Medulla oblongata (tissue), 1 donor: ENCODE results near the gene KRTAP26-1.

Experiments used
- DNase-seq: peaks from one replicate; pipeline ENCODE4 v3.0.0-alpha.2; 2015; ENCODE audit errors: extremely low spot score

The KRTAP26-1 gene

GRCh38 chr21:30320215-30320614, at the start of gene KRTAP26-1:
Gene KRTAP26-1, minus strand, starts transcription at chr21:30320315. Its CDS starts 280 bp downstream, at chr21:30320035.
- DNase-seq = no peak

GRCh38 chr21:30355906-30356305, 35.8 kb upstream of the KRTAP26-1 start:
- DNase-seq = no peak

GRCh38 chr21:30354308-30355005, 34.3 kb upstream of the KRTAP26-1 start:
- DNase-seq = peak; percentile 8

- DNase-seq = no peak
Measured at GRCh38 chr21:30351534-30351933, 31.4 kb upstream of the KRTAP26-1 start.

- DNase-seq = no peak
Measured at GRCh38 chr21:30349572-30349971, 29.5 kb upstream of the KRTAP26-1 start.

GRCh38 chr21:30348506-30348905, 28.4 kb upstream of the KRTAP26-1 start, which contains the start of gene KRTAP23-1:
Gene KRTAP23-1, minus strand, starts transcription at chr21:30348606. Its CDS starts 0 bp downstream, at chr21:30348606.
- DNase-seq = no peak

- no peak for DNase-seq
Measured at GRCh38 chr21:30345014-30345413, 24.9 kb upstream of the KRTAP26-1 start.

- DNase-seq = peak; percentile 45
Measured at GRCh38 chr21:30340714-30341573, 20.8 kb upstream of the KRTAP26-1 start.

GRCh38 chr21:30338717-30339116, 18.6 kb upstream of the KRTAP26-1 start:
- DNase-seq = no peak

- DNase-seq = no peak
Measured at GRCh38 chr21:30337772-30338171, 17.7 kb upstream of the KRTAP26-1 start.

GRCh38 chr21:30337276-30337744, 17.2 kb upstream of the KRTAP26-1 start, which contains the start of gene KRTAP27-1:
Gene KRTAP27-1, minus strand, starts transcription at chr21:30337694. Its CDS starts 26 bp downstream, at chr21:30337668.
- no peak for DNase-seq

GRCh38 chr21:30336596-30336995, 16.5 kb upstream of the KRTAP26-1 start:
- DNase-seq = no peak

GRCh38 chr21:30333736-30334135, 13.6 kb upstream of the KRTAP26-1 start:
- DNase-seq = no peak

- DNase-seq = no peak
Measured at GRCh38 chr21:30332681-30333080, 12.6 kb upstream of the KRTAP26-1 start.

GRCh38 chr21:30329203-30329875, 9.2 kb upstream of the KRTAP26-1 start:
- no peak for DNase-seq

- DNase-seq = no peak
Measured at GRCh38 chr21:30326390-30326789, 6.3 kb upstream of the KRTAP26-1 start.

GRCh38 chr21:30315701-30316100, 4.4 kb downstream of the KRTAP26-1 start:
- DNase-seq = no peak

GRCh38 chr21:30306884-30307283, 13.2 kb downstream of the KRTAP26-1 start:
- DNase-seq = no peak

GRCh38 chr21:30305136-30305535, 15.0 kb downstream of the KRTAP26-1 start:
- DNase-seq = no peak

- no peak for DNase-seq
Measured at GRCh38 chr21:30289215-30289614, 30.9 kb downstream of the KRTAP26-1 start, which contains the start of gene KRTAP25-1. Gene KRTAP25-1, minus strand, starts transcription at chr21:30289514. Its CDS starts 24 bp downstream, at chr21:30289490.

- DNase-seq = no peak
Measured at GRCh38 chr21:30282850-30283249, 37.3 kb downstream of the KRTAP26-1 start, which contains the start of gene KRTAP24-1. Gene KRTAP24-1, minus strand, starts transcription at chr21:30282950. Its CDS starts 18 bp downstream, at chr21:30282932.

- no peak for DNase-seq
Measured at GRCh38 chr21:30271611-30272010, 48.5 kb downstream of the KRTAP26-1 start.
